ENCODE measurements around the gene SPATA16.

The SPATA16 gene

DNA sequence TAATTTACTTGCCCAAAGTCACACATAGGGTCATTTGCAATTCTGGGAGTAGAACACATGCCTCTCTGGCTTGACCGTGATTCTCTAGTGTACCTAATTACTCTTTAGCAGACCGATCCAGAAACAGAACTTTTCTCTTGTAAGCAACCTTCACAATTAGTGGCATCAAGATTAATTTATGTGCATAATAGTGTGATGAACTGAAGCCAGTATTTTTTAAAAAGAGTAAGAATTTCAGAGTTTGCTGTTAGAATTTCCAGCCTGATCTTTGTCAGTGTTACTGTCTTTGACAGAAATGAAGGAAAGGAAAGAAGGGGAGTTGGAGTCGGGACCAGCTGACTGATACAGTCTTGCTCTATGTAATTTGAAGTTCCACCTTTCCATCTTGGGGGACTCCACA lies 137.1 kb downstream of the SPATA16 start:
- no peak for DNase-seq
- no peaks in the 10 kb centered on the region for H3K9me3 ChIP-seq (ENCODE audit: insufficient read depth, low read length, severe bottlenecking)
- no peak for ATAC-seq (ENCODE audit: insufficient read depth, low read depth)

DNA sequence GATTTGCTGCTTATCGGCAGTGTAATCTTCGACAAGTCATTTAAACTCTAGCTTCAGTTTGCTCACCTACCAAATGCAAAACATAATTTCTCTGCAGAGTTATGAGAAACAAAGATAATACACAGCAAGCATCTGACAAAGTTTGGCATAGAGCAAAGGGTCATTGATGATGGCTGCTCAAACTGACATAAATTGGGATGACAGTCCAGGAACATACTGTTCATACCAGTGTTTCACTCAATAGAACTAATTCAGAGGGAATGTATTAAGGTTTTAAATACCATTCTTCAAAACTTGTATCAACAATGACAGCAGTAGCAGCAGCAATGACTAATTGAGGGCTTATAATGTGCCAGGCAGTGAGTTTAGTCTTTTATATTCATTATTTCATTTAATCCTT lies 137.6 kb downstream of the SPATA16 start:
- TF ChIP-seq, protein P1, sequence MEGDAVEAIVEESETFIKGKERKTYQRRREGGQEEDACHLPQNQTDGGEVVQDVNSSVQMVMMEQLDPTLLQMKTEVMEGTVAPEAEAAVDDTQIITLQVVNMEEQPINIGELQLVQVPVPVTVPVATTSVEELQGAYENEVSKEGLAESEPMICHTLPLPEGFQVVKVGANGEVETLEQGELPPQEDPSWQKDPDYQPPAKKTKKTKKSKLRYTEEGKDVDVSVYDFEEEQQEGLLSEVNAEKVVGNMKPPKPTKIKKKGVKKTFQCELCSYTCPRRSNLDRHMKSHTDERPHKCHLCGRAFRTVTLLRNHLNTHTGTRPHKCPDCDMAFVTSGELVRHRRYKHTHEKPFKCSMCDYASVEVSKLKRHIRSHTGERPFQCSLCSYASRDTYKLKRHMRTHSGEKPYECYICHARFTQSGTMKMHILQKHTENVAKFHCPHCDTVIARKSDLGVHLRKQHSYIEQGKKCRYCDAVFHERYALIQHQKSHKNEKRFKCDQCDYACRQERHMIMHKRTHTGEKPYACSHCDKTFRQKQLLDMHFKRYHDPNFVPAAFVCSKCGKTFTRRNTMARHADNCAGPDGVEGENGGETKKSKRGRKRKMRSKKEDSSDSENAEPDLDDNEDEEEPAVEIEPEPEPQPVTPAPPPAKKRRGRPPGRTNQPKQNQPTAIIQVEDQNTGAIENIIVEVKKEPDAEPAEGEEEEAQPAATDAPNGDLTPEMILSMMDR (IDR thresholded peaks at IDR 0.05; ENCODE audit: borderline replicate concordance, extremely low read depth, low read length, poor library complexity, severe bottlenecking), result no peak
- no peak for TF ChIP-seq EZH2 (IDR thresholded peaks at IDR 0.05; ENCODE audit: borderline replicate concordance, low read depth, low read length, severe bottlenecking)
- Histone ChIP-seq H2AFZ (ENCODE audit: low read depth, low read length) (no peak overlapping the region), H3K4me2 (ENCODE audit: insufficient read depth, low read length) (no peak overlapping the region), H3K9me3 (ENCODE audit: insufficient read depth, low read length, severe bottlenecking) (no peaks in the 10 kb centered on the region), H3K4me1 (ENCODE audit: insufficient read depth, low read length) (no peaks in the 10 kb centered on the region), H3K27ac (ENCODE audit: low read length) (no peak overlapping the region), H3K27me3 (ENCODE audit: insufficient read depth, low read length, poor library complexity) (peaks cover 4% of the 10 kb centered on the region), H3K9ac (ENCODE audit: low read depth, low read length) (no peak overlapping the region), H3K36me3 (ENCODE audit: insufficient read depth, low read length) (no peaks in the 10 kb centered on the region), H3K79me2 (ENCODE audit: insufficient read depth, low read length) (no peaks in the 10 kb centered on the region), H3K4me3 (ENCODE audit: low read depth in 1 of 2, low read length in 2 of 2) (no peak overlapping the region), H4K20me1 (ENCODE audit: insufficient read depth, low read length) (no peaks in the 10 kb centered on the region)
- no peak for DNase-seq
- ATAC-seq (ENCODE audit: insufficient read depth, low read depth), result no peak

More for the DNA sequence above, 137.1 kb downstream of the SPATA16 start:
- H4K20me1 ChIP-seq (ENCODE audit: insufficient read depth, low read length), result no peaks in the 10 kb centered on the region
- H3K36me3 ChIP-seq (ENCODE audit: insufficient read depth, low read length), result no peaks in the 10 kb centered on the region
- no peak overlapping the region for H3K4me3 ChIP-seq (ENCODE audit: low read depth in 1 of 2, low read length in 2 of 2)
- no peaks in the 10 kb centered on the region for H3K4me1 ChIP-seq (ENCODE audit: insufficient read depth, low read length)
- H3K79me2 ChIP-seq (ENCODE audit: insufficient read depth, low read length), result no peaks in the 10 kb centered on the region
- no peak overlapping the region for H3K4me2 ChIP-seq (ENCODE audit: insufficient read depth, low read length)
- no peak overlapping the region for H2AFZ ChIP-seq (ENCODE audit: low read depth, low read length)
- H3K9ac ChIP-seq (ENCODE audit: low read depth, low read length), result no peak overlapping the region
- no peak for TF ChIP-seq EZH2 (IDR thresholded peaks at IDR 0.05; ENCODE audit: borderline replicate concordance, low read depth, low read length, severe bottlenecking)
- TF ChIP-seq, protein P1 (IDR thresholded peaks at IDR 0.05; ENCODE audit: borderline replicate concordance, extremely low read depth, low read length, poor library complexity, severe bottlenecking), result no peak
- H3K27ac ChIP-seq (ENCODE audit: low read length), result no peak overlapping the region
- H3K27me3 ChIP-seq (ENCODE audit: insufficient read depth, low read length, poor library complexity), result peaks cover 4% of the 10 kb centered on the region

DNA sequence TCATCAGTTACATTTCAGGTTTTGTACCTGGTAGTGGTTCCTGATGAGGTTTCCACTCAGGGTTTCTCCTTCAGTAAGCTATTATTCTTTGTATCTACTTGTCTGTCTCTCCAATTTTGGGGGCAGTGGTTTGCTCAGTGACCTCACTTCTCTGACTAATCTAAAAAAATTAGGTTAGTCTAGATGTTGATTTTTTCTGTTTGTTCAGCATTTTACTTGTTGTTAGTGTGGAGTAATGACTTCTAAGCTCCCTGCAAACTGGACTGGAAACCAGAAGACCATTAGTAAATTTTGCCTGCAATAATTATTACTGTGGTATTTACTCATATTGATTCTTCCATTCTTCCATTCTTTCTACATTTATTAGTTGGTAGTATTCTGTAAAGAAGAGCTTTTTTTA lies 139.4 kb downstream of the SPATA16 start:
- TF ChIP-seq, protein P1 (IDR thresholded peaks at IDR 0.05; ENCODE audit: borderline replicate concordance, extremely low read depth, low read length, poor library complexity, severe bottlenecking), result no peak
- TF ChIP-seq EZH2 (IDR thresholded peaks at IDR 0.05; ENCODE audit: borderline replicate concordance, low read depth, low read length, severe bottlenecking), result no peak
- H3K4me1 ChIP-seq (ENCODE audit: insufficient read depth, low read length), result no peaks in the 10 kb centered on the region

DNA sequence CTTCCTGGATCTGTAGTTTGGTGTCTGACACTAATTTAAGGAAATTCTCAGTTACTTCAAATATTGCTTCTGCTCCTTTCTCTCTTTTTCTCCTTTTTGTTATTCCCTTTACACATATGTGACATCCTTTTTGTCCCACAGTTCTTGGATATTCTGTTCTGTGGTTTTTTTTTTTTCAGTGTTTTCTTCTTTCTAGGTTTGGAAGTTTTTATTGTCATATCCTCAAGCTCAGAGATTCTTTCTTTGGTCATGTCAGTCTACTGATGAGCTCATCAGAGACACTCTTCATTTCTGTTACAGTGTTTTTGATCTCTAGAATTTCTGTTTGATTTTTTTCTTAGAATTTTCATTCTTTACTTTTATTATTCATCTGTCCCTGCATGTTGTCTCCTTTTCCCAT lies 140.5 kb downstream of the SPATA16 start:
- ATAC-seq (ENCODE audit: insufficient read depth, low read depth), result no peak
- Histone ChIP-seq H3K4me1 (ENCODE audit: insufficient read depth, low read length) (no peaks in the 10 kb centered on the region), H3K9me3 (ENCODE audit: insufficient read depth, low read length, severe bottlenecking) (no peaks in the 10 kb centered on the region)

More for the DNA sequence above, 139.4 kb downstream of the SPATA16 start:
- no peak overlapping the region for H3K4me2 ChIP-seq (ENCODE audit: insufficient read depth, low read length)
- H3K79me2 ChIP-seq (ENCODE audit: insufficient read depth, low read length), result no peaks in the 10 kb centered on the region
- no peak overlapping the region for H3K4me3 ChIP-seq (ENCODE audit: low read depth in 1 of 2, low read length in 2 of 2)
- H3K27ac ChIP-seq (ENCODE audit: low read length), result no peak overlapping the region
- no peaks in the 10 kb centered on the region for H3K9me3 ChIP-seq (ENCODE audit: insufficient read depth, low read length, severe bottlenecking)
- peaks cover 4% of the 10 kb centered on the region for H3K27me3 ChIP-seq (ENCODE audit: insufficient read depth, low read length, poor library complexity)
- DNase-seq, result no peak
- H4K20me1 ChIP-seq (ENCODE audit: insufficient read depth, low read length), result no peaks in the 10 kb centered on the region
- no peak overlapping the region for H2AFZ ChIP-seq (ENCODE audit: low read depth, low read length)
- no peaks in the 10 kb centered on the region for H3K36me3 ChIP-seq (ENCODE audit: insufficient read depth, low read length)
- H3K9ac ChIP-seq (ENCODE audit: low read depth, low read length), result no peak overlapping the region
- ATAC-seq (ENCODE audit: insufficient read depth, low read depth), result no peak

More for the DNA sequence above, 140.5 kb downstream of the SPATA16 start:
- Histone ChIP-seq H3K27ac (ENCODE audit: low read length) (no peak overlapping the region), H3K27me3 (ENCODE audit: insufficient read depth, low read length, poor library complexity) (peaks cover 4% of the 10 kb centered on the region), H3K79me2 (ENCODE audit: insufficient read depth, low read length) (no peaks in the 10 kb centered on the region), H4K20me1 (ENCODE audit: insufficient read depth, low read length) (no peaks in the 10 kb centered on the region), H3K4me2 (ENCODE audit: insufficient read depth, low read length) (no peak overlapping the region), H2AFZ (ENCODE audit: low read depth, low read length) (no peak overlapping the region), H3K9ac (ENCODE audit: low read depth, low read length) (no peak overlapping the region), H3K36me3 (ENCODE audit: insufficient read depth, low read length) (no peaks in the 10 kb centered on the region), H3K4me3 (ENCODE audit: low read depth in 1 of 2, low read length in 2 of 2) (no peak overlapping the region)
- no peak for DNase-seq
- TF ChIP-seq EZH2 (IDR thresholded peaks at IDR 0.05; ENCODE audit: borderline replicate concordance, low read depth, low read length, severe bottlenecking), result no peak
- TF ChIP-seq, protein P1 (IDR thresholded peaks at IDR 0.05; ENCODE audit: borderline replicate concordance, extremely low read depth, low read length, poor library complexity, severe bottlenecking), result no peak
